Measurements from ENCODE around the gene PRR14.

DNA sequence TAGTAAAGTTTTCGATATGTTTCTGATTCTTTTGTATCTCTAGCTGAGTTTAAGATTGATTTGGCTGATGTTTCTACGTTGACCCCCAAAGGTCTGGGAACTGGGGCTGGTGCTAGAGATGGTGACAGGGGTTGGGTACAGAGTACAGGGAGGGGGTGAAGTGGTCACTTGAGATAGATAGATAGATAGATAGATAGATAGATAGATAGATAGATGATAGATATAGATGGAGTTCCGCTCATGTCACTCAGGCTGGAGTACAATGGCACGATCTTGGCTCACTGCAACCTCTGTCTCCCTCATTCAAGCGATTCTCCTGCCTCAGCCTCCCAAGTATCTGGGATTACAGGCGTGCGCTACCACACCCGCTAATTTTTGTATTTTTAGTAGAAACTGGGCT, 5.6 kb downstream of the PRR14 start:
- TF ChIP-seq, protein P1, sequence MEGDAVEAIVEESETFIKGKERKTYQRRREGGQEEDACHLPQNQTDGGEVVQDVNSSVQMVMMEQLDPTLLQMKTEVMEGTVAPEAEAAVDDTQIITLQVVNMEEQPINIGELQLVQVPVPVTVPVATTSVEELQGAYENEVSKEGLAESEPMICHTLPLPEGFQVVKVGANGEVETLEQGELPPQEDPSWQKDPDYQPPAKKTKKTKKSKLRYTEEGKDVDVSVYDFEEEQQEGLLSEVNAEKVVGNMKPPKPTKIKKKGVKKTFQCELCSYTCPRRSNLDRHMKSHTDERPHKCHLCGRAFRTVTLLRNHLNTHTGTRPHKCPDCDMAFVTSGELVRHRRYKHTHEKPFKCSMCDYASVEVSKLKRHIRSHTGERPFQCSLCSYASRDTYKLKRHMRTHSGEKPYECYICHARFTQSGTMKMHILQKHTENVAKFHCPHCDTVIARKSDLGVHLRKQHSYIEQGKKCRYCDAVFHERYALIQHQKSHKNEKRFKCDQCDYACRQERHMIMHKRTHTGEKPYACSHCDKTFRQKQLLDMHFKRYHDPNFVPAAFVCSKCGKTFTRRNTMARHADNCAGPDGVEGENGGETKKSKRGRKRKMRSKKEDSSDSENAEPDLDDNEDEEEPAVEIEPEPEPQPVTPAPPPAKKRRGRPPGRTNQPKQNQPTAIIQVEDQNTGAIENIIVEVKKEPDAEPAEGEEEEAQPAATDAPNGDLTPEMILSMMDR (IDR thresholded peaks at IDR 0.05; ENCODE audit: insufficient read depth, low read length): no peak
- no peak for TF ChIP-seq GABPA (IDR thresholded peaks at IDR 0.05; ENCODE audit: low read depth)
- TF ChIP-seq POLR2AphosphoS5 (IDR thresholded peaks at IDR 0.05; ENCODE audit: low read depth): no peak
- TF ChIP-seq, protein P2, sequence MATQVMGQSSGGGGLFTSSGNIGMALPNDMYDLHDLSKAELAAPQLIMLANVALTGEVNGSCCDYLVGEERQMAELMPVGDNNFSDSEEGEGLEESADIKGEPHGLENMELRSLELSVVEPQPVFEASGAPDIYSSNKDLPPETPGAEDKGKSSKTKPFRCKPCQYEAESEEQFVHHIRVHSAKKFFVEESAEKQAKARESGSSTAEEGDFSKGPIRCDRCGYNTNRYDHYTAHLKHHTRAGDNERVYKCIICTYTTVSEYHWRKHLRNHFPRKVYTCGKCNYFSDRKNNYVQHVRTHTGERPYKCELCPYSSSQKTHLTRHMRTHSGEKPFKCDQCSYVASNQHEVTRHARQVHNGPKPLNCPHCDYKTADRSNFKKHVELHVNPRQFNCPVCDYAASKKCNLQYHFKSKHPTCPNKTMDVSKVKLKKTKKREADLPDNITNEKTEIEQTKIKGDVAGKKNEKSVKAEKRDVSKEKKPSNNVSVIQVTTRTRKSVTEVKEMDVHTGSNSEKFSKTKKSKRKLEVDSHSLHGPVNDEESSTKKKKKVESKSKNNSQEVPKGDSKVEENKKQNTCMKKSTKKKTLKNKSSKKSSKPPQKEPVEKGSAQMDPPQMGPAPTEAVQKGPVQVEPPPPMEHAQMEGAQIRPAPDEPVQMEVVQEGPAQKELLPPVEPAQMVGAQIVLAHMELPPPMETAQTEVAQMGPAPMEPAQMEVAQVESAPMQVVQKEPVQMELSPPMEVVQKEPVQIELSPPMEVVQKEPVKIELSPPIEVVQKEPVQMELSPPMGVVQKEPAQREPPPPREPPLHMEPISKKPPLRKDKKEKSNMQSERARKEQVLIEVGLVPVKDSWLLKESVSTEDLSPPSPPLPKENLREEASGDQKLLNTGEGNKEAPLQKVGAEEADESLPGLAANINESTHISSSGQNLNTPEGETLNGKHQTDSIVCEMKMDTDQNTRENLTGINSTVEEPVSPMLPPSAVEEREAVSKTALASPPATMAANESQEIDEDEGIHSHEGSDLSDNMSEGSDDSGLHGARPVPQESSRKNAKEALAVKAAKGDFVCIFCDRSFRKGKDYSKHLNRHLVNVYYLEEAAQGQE (IDR thresholded peaks at IDR 0.05; ENCODE audit: insufficient replicate concordance, low read depth): no peak
